GM21515 (cell line): ENCODE results near the gene NOS1AP.
A peak's percentile ranks its signal among the peaks of the same experiment; 100 is the strongest.

Experiments used
- ATAC-seq: cut with Tn5 transposase; IDR thresholded peaks from one replicate; pipeline ENCODE4 v1.9.1; 2021; ENCODE audit not compliant: unreplicated experiment

Gene NOS1AP

GRCh38 chr1:162240577-162240976 lies 171.1 kb downstream of the NOS1AP start:
- ATAC-seq = no peak

- ATAC-seq = no peak
These were observed 173.3 kb downstream of the NOS1AP start for GRCh38 chr1:162242804-162243203.

GRCh38 chr1:162248854-162249535 lies 179.5 kb downstream of the NOS1AP start:
- no peak for ATAC-seq

GRCh38 chr1:162250004-162250730 lies 180.7 kb downstream of the NOS1AP start:
- no peak for ATAC-seq

GRCh38 chr1:162251102-162251501 lies 181.6 kb downstream of the NOS1AP start:
- no peak for ATAC-seq

- no peak for ATAC-seq
These were observed 182.7 kb downstream of the NOS1AP start for GRCh38 chr1:162252214-162252613.

- ATAC-seq = no peak
These were observed 184.3 kb downstream of the NOS1AP start for GRCh38 chr1:162253790-162254189.

- ATAC-seq = no peak
These were observed 186.8 kb downstream of the NOS1AP start for GRCh38 chr1:162256287-162256686.

GRCh38 chr1:162258394-162258793 lies 188.9 kb downstream of the NOS1AP start:
- no peak for ATAC-seq

- ATAC-seq = no peak
These were observed 190.5 kb downstream of the NOS1AP start for GRCh38 chr1:162259894-162260455.

- no peak for ATAC-seq
These were observed 194.6 kb downstream of the NOS1AP start for GRCh38 chr1:162264108-162264507.

GRCh38 chr1:162265983-162266382 lies 196.5 kb downstream of the NOS1AP start:
- peak; percentile 67 for ATAC-seq

GRCh38 chr1:162270016-162270770 lies 200.7 kb downstream of the NOS1AP start:
- no peak for ATAC-seq

- ATAC-seq = no peak
These were observed 202.5 kb downstream of the NOS1AP start for GRCh38 chr1:162271972-162272371.

GRCh38 chr1:162272419-162272818 lies 202.9 kb downstream of the NOS1AP start:
- ATAC-seq = no peak

- ATAC-seq = no peak
These were observed 206.2 kb downstream of the NOS1AP start for GRCh38 chr1:162275622-162276175.

GRCh38 chr1:162276493-162276892 lies 207.0 kb downstream of the NOS1AP start:
- no peak for ATAC-seq

GRCh38 chr1:162279136-162279498 lies 209.6 kb downstream of the NOS1AP start:
- ATAC-seq = no peak

- no peak for ATAC-seq
These were observed 211.9 kb downstream of the NOS1AP start for GRCh38 chr1:162281426-162281825.

- ATAC-seq = no peak
These were observed 214.2 kb downstream of the NOS1AP start for GRCh38 chr1:162283657-162284056.

GRCh38 chr1:162284206-162284955 lies 214.9 kb downstream of the NOS1AP start:
- ATAC-seq = no peak
